Left colon (tissue), 2 donors: ENCODE data around the gene RTL9. TPM values are rescaled to one million over a fixed set of nuclear protein-coding genes. Genes with fewer than 3 reads are reported as not detected.
"Not testable (repeated sequence)": the region's sequence is repeated elsewhere in the genome, so short reads cannot be mapped to it uniquely, and the experiment has no call there.

Source experiments
- ATAC-seq: fragments of 200-7000 bp; cut with Tn5 transposase; one replicate; pipeline ENCODE4 v1.9.1; 2020; ENCODE audit warnings: mild to moderate bottlenecking, moderate library complexity
- DNase-seq, 2 donors: peaks; one replicate each; pipeline ENCODE4 v3.0.0-alpha.2; 2020
- intact Hi-C, 2 donors: fragments of 100-400 bp; cut with DNase I in 1 of 2; cut with micrococcal nuclease in 1 of 2; formaldehyde crosslinking; loops; one replicate each; pipeline versions ENCODE4 v1.11.2 to v1.14.0; 2022; cut with DNase I, micrococcal nuclease
- total RNA-seq, 2 donors: library from RNA; stranded (reverse); fragmentation: NEBNext Ultra II Directional; extraction: Animal tissue kit (Norgen Biotek cat#: 25700); gene quantifications; one replicate each; pipeline ENCODE4 v1.2.1, GENCODE V29; 2021
- donor health status: DM: no; HTN: no; CAD: no.
- donor health status: DM: yes; HTN: yes; CAD: no.

The RTL9 gene
- total RNA-seq, 2 donors from 2014 or later, result not detected

GRCh38 chrX:110333458-110333857 is 25.2 kb upstream of the RTL9 start:
- DNase-seq, intact Hi-C loops: not testable (repeated sequence)

GRCh38 chrX:110338935-110339334 is 19.7 kb upstream of the RTL9 start:
- ATAC-seq (no peak), DNase-seq (no peak)
- intact Hi-C loops, result no loop called here

More at GRCh38 chrX:110333458-110333857, 25.2 kb upstream of the RTL9 start:
- ATAC-seq, result not testable (repeated sequence)

GRCh38 chrX:110341189-110342035 is 17.2 kb upstream of the RTL9 start:
- no peak for ATAC-seq
- no peak for DNase-seq
- intact Hi-C loops, result no loop called here

- ATAC-seq, result no peak
- intact Hi-C loops, result no loop called here
- no peak for DNase-seq
Measured at GRCh38 chrX:110346681-110347080, 12.0 kb upstream of the RTL9 start.

GRCh38 chrX:110359273-110359672 is 625 bp downstream of the RTL9 start:
- DNase-seq (no peak), ATAC-seq (no peak)
- intact Hi-C loops, result no loop called here

- no peak for DNase-seq
- intact Hi-C loops, result no loop called here
- ATAC-seq, result no peak
Measured at GRCh38 chrX:110363244-110363643, 4.6 kb downstream of the RTL9 start.

- DNase-seq, result no peak
- intact Hi-C loops, result no loop called here
- no peak for ATAC-seq
Measured at GRCh38 chrX:110373310-110373709, 14.7 kb downstream of the RTL9 start.

- DNase-seq (no peak), ATAC-seq (no peak)
- intact Hi-C loops, result no loop called here
Measured at GRCh38 chrX:110374559-110374958, 15.9 kb downstream of the RTL9 start.

GRCh38 chrX:110381216-110381615 is 22.6 kb downstream of the RTL9 start:
- DNase-seq (no peak), ATAC-seq (no peak)
- intact Hi-C loops, result no loop called here

GRCh38 chrX:110383414-110383813 is 24.8 kb downstream of the RTL9 start:
- no peak for DNase-seq
- ATAC-seq, result no peak
- intact Hi-C loops, result no loop called here

- DNase-seq (no peak), ATAC-seq (no peak)
- intact Hi-C loops, result no loop called here
Measured at GRCh38 chrX:110384490-110384889, 25.8 kb downstream of the RTL9 start.

GRCh38 chrX:110389570-110389969 is 30.9 kb downstream of the RTL9 start:
- DNase-seq, result no peak
- intact Hi-C loops, result no loop called here
- no peak for ATAC-seq

- intact Hi-C loops, result no loop called here
- ATAC-seq (no peak), DNase-seq (no peak)
Measured at GRCh38 chrX:110391086-110391485, 32.4 kb downstream of the RTL9 start.

- intact Hi-C loops, result no loop called here
- DNase-seq, result no peak
- no peak for ATAC-seq
Measured at GRCh38 chrX:110394651-110395050, 36.0 kb downstream of the RTL9 start.

GRCh38 chrX:110395877-110396276 is 37.2 kb downstream of the RTL9 start:
- no peak for ATAC-seq
- intact Hi-C loops, result no loop called here
- DNase-seq, result no peak

GRCh38 chrX:110396735-110397134 is 38.1 kb downstream of the RTL9 start:
- ATAC-seq (no peak), DNase-seq (no peak)
- intact Hi-C loops, result no loop called here

GRCh38 chrX:110397339-110397738 is 38.7 kb downstream of the RTL9 start:
- DNase-seq (no peak), ATAC-seq (no peak)
- intact Hi-C loops, result no loop called here

GRCh38 chrX:110397904-110398303 is 39.3 kb downstream of the RTL9 start:
- no peak for DNase-seq
- intact Hi-C loops, result no loop called here
- no peak for ATAC-seq

- intact Hi-C loops, result no loop called here
- DNase-seq (no peak), ATAC-seq (no peak)
Measured at GRCh38 chrX:110399497-110399896, 40.8 kb downstream of the RTL9 start.

- no peak for DNase-seq
- no peak for ATAC-seq
- intact Hi-C loops, result loop anchor here in 1 of 2 donors (10.0 kb wide), 1 partner anchor 235 kb away; no protein-coding TSS in a partner anchor
Measured at GRCh38 chrX:110399966-110400365, 41.3 kb downstream of the RTL9 start.

GRCh38 chrX:110401135-110401534 is 42.5 kb downstream of the RTL9 start:
- intact Hi-C loops, result loop anchor here in 1 of 2 donors (10.0 kb wide), 1 partner anchor 236 kb away; no protein-coding TSS in a partner anchor
- no peak for ATAC-seq
- no peak for DNase-seq
